ENCODE results near the gene ATRN.

Gene ATRN

GRCh38 chr20:3631534-3631933, 160.7 kb downstream of the ATRN start:
- DNase-seq: no peak

- DNase-seq: no peak
Observed at GRCh38 chr20:3632311-3633004, 161.6 kb downstream of the ATRN start.

DNA sequence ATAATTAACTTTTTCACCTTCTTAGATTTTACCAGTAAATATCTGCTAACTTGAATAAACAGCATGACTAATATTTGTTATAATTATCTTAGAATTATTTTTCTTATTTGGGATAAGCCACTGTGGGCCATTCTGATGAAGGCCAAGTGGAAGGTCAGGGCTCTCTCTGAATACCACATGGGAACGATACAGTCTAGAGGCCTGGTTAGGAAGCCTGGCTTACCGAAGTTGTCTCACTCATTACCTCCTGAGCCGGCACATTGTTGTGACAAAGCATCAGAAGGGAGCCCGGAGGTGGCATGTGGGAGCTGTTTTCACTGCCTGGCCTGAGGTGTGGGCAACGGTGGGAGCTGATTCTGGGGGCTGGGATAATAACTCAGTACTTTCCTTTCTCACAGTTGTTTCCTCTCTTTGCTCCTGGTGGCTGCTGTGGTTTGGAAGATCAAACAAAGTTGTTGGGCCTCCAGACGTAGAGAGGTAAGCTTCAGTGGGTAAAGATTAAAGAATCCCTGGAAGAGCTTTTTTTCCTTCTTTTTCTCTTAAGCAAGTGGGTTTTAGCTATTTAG, 163.2 kb downstream of the ATRN start:
- DNase-seq: no peak

DNA sequence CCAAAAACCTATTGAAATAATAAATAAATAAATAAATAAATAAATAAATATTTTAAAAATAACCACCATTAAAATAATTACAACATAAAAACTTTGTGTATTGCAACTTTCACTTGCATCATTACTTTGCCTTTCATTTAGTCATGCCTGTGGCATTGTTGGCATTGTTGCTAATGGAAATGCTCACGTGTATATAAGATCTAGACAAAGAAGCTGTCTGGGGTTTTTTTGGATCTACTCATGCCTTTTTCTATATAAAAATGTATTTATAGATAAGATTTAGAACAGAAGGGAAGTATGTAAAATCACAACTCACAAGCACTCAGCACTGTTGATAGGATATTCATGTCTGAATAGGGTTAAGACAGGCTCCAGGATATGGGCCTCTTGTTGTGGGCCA, 164.5 kb downstream of the ATRN start:
- DNase-seq: no peak

- DNase-seq: no peak
Observed at GRCh38 chr20:3640259-3640658, 169.4 kb downstream of the ATRN start.

DNA sequence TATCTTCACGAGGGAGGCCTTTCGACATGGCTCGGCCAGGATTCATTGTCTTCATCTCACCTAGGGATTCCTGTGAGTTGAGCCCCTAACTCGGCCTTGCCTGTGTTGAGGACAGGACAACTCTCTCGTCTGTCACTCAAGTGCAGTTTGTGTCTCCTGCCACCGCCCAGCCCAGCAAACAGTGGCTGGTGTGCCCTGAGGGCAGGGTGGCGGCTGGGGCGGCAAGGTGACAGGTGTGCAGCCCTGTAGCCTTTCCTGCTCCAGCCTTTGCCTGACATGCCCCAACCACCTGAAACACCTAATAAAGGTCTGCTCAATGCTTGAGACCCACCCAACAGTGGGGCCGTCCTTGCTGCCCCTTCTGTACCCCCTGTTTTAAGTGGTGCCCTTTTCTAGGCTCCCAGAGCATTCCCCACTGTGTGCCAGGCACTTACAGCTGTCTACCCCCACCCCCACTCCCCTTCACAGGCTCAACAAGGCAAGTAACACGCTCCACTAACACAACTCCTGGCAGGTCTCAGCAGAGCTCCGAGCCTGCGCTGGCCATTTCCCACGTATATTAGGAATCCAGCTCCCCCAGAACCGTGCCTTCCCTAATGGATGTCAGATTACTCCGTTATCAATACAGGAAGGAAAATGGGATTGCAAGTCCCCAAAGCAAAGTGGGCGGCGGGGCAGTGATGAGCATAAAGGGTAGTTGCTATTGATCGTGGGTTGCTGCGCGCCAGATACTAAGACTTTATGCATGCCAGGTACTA, 174.7 kb downstream of the ATRN start:
- no peak for DNase-seq

DNA sequence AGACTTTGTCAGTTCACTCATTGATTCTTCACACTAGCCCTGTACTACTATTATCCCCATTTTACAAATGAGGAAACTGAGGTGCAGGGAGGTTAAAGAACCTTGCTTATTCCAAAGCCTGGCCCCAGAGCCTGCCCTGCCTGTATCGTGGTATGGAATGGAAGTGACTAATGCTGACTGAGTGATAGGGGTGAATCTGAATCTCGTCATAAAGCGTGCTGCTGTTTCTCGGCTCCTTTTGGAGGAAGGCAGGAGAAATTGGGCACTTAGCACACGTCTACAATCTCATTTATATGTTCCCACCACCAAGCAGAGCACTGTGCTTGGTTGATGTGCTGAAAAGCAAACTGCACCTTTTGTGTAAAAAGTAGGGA, 175.2 kb downstream of the ATRN start:
- no peak for DNase-seq

DNA sequence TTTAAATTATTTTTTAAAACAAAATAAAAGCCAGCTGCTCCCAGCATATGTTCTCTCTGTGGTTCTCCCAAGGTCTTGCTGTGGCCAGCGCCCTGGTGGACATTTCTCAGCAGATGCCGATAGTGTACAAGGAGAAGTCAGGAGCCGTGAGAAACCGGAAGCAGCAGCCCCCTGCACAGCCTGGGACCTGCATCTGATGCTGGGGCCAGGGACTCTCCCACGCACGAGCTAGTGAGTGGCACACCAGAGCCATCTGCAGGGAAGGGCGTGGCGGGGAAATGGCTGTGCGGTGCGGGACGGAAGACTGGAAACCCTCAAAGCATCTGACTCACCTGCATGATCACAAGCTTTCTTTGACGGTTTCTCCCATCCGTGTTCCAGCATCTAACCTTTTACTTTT, 175.8 kb downstream of the ATRN start:
- DNase-seq: no peak

DNA sequence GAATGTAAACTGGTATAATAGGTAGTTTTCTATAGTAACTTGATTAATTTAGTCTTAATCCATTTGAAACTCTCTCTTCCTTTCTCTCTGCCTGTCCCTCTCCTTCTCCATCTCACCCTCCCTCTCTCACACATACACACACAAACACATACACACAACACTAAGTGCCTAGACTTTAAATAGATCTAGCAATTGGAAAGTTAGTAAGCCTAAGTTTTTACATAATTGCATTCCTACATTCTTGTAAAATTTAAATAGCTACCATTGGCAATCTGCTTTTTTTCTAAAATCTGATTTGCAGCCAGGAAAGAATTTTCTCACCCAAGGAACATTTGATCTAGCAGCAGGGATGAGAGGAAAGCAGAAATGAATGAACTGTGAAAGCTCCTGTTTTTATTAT, 176.7 kb downstream of the ATRN start:
- no peak for DNase-seq

- no peak for DNase-seq
Observed at GRCh38 chr20:3648951-3649350, 178.1 kb downstream of the ATRN start.

GRCh38 chr20:3651204-3651962, 180.6 kb downstream of the ATRN start:
- DNase-seq: no peak

DNA sequence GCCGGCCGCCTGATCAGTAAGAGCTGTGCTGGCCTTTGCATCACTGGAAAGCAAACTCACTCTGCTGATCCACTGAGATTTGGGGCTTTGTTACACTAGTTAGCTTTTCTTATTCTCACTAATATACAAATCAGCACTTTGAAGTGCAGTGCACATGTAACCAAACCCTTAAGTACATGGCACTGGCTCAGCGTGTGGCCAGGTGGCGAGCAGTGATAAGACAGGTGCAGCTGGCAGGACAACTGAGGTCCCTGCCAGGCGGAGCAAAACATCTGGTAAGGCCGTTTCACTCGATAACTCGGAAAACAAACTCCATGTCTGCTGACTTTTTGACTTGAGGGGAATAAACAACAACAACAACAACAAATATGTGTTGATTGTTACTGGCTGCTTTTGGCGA, 181.4 kb downstream of the ATRN start:
- no peak for DNase-seq

- no peak for DNase-seq
Observed at GRCh38 chr20:3652676-3653596, 182.1 kb downstream of the ATRN start.

DNA sequence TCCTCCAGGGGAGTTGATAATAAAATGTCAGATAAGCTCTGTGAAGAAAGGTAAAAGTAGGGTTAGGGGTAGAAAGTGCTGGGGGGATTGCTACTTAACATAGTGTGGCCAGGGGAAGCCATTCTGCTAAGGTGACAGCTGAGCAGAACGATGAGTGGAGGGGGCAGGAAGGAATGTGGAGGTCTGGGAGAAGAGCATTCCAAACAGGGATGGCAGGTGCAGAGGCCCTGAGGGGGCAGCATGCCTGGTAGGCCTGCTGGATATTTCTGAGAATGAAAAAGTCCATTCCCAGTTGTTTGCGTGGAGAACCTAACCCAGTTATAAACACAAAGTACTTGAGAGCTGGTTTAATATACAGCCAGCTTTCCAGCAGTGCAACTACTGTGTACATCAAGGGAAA, 183.1 kb downstream of the ATRN start:
- DNase-seq: no peak

GRCh38 chr20:3654326-3655130, 183.7 kb downstream of the ATRN start:
- DNase-seq: no peak

DNA sequence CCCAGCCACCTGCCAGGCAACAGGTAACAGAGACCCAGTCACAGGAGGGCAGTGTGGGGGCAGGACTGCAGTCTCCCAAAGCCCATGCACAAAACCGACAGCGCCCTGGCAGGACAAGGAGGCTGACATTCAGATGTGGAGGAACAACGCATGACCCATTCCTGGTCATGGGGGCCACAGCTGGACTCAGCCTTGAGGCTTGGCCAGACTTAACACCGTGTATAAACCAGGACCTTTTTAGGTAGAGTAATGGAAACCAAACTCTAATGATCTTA, 184.2 kb downstream of the ATRN start:
- no peak for DNase-seq

DNA sequence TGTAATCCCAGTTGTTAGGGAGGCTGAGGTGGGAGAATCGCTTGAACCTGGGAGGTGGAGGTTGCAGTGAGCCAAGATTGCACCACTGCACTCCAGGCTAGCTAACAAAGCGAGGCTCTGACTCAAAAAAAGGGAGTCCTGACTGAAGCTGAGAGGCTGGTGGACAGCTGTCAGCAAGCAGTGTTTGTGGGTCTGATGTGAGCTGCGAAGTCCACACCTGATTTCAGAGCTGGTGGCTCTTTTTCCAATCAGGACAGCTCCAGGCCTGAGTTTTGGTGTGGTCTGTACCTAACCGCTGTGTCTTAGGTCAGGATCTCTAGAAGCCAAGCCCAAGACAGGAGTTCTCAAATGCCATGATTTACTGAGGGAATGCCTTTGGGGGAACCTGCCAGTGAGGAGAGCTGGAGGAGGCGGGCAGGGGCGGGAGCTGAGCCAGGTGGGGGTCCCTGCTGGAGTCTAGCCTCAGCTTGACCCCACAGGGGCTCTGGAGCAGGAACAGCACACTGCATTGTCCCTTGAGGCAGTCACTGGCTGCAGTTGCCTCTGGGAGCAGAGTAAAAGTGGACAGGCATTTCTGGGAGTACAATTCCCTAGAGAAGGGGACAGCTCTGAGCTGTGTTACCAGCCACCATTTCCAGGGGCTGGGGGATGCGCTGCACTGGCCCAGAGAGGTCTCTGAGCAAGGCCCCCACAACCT, 187.3 kb downstream of the ATRN start:
- DNase-seq: no peak

- DNase-seq: no peak
Observed at GRCh38 chr20:3658716-3659491, 188.1 kb downstream of the ATRN start.

GRCh38 chr20:3659492-3660261, 188.9 kb downstream of the ATRN start:
- no peak for DNase-seq
